HG02763 (cell line): ENCODE measurements around the gene STON2.
"Not testable (repeated sequence)": the region's sequence is repeated elsewhere in the genome, so short reads cannot be mapped to it uniquely, and the experiment has no call there.

Source experiments
- ATAC-seq: cut with Tn5 transposase; IDR thresholded peaks from one replicate; pipeline ENCODE4 v1.9.1; 2021; ENCODE audit warnings: mild to moderate bottlenecking, moderate library complexity; ENCODE audit not compliant: unreplicated experiment

STON2 gene

DNA sequence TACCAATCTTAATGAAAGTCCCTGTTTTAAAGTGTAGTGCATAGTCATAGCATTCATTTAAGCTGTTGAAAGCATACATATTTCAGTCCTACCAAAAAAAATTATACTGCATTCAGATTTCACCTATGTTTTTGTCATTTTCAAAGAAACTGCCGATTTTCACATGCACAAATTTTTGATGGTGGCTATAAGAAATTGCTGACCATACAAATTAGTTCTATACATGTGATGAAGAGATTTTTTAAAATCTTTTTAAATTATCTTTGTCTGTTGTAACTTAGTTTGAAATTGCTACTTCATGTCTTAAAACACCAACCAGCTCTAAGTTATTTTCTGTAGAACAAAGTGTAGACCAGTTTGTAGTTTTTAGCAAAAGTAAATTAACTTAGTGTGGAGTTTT is 175.9 kb downstream of the STON2 start:
- no peak for ATAC-seq

DNA sequence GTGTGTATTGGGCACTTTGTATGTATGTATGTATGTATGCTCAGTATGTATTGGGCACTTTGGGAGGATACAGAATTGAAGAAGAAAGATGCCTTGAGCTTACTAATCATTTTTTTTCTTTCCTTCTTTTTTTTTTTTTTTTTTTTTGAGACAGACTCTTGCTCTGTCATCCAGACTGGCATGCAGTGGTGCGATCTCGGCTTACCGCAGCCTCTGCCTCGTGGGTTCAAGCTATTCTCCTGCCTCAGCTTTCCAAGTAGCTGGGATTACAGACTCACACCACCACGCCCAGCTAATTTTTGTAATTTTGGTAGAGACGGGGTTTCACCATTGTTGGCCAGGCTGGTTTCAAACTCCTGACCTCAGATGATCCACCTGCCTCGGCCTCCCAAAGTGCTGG is 176.3 kb downstream of the STON2 start:
- not testable (repeated sequence) for ATAC-seq

DNA sequence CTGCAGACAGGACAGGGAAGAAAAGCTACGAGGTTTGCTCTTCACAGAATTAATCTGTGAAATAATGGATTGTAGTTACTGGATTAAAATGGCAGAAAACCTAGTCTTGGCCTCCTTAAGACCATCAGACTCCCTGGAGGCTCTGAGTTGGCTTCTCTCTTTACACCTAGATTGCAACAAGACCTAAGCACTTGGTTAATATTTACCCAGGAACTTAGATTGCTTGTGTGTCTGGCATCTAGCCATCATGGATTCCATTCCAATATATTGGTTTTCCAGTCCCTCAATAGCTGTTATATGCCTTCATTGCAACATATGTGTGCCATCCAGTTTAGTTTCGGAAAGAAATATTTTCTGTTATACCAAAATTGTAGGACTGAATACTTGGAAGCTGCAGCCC is 177.4 kb downstream of the STON2 start:
- no peak for ATAC-seq

DNA sequence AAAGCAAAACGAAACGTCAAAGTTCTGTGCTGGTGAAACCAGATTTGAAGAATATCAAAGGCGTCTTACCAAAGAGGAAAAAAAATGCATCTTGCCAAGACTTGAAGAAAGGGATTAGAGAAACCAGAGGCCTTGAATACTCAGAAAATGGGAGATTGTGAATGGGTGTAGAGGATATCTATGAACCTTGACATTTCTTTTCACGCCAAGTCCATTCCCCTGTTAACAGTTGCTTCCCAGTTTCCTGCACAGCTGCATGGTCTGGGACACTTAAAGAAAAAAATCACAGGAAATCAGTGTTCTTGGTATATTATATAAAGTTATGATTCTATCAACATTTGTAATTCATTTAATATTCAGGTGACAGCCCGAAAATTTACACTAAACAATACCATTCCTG is 178.0 kb downstream of the STON2 start:
- ATAC-seq: no peak

DNA sequence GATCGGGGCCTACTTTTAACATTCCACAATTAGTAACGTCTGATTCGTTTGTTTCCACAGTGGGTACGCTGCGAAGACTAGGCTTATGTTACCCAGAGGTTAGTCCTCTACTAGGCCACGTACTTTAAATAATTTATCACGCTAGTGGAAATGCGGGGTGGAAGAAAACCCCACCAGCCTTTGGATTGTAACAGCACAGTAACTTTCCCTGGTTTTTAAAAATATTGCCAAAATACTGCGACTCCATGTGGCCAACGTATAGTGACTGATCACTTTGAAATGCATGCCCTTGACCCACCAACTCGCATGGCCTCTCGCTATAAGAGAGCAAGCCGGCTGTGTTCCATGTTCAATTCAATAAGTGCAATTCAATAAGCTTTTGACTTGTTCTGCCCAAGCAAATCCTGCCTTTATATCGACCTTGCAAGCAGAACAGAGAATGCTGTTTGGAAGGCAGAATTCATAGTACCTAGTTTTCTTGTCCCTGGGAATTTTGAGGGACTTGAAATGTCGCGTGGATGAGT is 178.5 kb downstream of the STON2 start:
- ATAC-seq: no peak

DNA sequence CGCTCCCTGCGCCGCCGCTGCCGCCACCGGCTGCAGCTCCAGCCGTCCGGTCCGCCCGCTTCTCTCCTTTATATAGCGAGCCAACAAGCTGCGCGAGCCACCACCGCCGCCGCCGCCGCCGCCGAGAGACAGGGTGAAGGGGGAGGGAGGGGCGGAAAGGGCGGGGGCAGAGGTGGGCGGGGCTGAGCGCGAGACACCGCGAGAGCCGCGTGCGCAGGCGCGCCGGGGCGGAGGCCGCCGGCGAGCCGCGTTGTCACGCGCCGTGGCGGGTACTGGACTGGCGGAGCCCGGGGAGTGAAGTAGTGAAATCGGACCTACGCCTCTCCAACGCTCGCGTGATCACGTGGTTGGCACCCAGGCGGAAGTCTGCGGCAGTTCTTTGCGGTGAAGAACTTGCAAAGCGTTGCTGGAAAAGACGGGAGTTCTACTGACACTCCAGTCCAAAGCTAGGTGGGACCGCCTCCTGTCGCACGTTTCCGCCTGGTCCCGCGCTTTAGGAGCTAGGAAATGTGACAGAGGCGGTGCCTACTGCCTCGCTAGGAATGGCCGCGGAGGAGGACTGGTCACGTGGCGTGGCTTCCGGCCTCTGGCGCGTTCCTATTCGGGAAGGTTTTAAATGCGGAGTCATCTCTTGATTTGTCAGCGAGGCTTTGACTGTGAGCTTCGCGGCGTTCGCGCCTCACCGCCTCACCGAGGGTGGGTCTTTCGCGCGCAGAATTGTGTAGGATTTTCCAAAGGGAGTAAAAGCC is 179.1 kb downstream of the STON2 start, which contains the start of gene GTF2A1:
TSS of gene GTF2A1 (minus strand) at position 130 of the 749 bp plus-strand sequence. CDS start 441 bp downstream, outside the sequence.
- peak; percentile 77 for ATAC-seq

DNA sequence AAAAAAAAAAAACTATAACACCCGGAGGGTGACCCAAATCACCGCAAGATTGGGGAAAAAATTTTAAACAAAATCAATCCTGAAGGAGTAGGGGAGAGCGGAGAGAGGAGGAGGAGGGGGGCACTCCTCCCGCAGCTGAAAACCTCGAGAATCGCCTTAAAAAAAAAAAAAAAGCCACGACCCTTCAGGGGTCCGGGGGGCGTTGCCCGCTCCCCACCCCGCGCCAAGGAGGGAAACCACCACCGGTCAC is 179.6 kb downstream of the STON2 start:
- ATAC-seq: no peak

DNA sequence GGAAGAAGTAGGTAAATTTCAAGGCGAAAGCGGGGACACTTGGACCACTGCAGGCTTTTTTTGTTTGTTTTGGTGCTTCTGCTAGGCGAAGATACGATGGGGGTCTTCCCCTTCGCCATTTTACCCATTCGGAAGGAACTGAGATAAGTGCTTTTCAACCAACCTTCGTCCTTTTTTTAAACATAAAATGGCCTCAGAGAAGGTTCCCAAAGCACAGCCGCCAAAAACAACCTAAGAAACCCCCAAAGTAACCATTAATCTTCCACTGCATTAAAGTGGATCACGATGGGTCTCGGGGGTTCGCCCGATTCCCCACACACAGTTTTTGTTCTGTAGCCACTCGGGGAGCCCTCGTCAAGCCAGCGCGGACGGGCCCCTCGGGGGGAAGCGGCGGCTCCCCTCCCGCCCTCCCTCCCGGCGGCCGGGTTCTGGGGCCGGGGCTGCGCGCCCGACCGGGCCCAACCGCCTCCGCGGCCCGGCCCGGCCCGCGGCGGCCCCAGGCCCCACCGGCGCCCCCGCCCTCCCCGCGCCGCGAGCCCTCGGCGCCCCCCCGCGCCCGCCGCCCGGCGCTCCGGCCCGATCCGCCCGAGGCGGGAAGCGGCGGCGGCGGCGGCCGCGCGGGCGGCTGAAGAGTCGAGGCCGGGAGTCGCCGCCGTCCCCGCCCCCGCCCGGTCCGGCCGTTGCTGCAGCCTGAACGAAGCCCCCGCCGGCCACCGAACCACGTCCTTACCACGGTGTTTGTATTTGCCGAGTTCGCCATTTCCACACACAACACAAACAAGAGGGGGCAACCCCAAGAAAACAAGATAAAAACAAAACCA is 180.2 kb downstream of the STON2 start:
- ATAC-seq: peak; percentile 0

DNA sequence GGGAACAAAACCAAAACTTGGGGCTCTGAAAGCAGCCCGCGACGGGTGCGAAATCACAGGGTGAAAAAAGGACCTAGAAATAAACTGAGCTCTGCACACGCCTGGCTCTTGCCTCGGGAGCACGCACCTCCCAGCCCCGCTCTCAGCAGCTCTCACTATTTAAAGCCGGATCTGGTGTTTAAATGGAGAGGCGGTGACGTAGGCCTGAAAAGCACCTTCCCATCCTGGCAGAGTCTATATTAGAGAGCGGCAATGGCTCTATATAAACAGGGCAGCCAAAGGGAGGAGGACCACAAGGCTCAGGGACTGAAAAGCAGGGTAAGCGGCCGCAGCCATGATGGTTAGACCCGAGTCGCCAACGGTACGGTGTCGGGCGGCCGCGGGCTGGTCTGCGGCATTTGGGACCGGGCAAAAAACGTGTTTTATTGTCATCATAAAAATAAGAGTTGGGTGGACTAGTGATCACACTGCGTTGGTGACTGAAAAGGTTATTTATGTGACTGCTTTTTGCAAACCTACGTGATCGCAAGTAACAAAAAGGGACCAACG is 180.8 kb downstream of the STON2 start:
- ATAC-seq: peak; percentile 58

DNA sequence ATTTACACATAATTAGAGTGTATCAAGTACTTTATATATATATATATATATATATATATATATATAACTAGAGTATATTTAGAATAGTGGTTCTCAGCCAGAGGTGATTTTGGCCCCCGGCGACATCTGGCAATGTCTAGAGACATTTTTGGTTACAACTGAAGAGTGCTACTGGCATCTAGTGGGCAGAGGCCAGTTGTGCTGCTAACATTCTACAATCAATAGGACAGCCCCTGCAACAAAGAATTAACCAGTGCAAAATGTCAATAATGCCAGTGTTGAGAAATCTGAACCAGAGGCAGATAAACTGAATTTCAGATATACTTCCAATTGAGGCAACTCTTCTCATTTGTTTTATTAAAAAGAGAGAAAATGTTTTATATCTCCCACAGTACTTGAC is 188.3 kb downstream of the STON2 start:
- ATAC-seq: no peak
